CD4-positive, alpha-beta T cell (primary cell): Measurements from ENCODE around the gene NRIP3. TPM values are rescaled to one million over a fixed set of nuclear protein-coding genes. Genes with fewer than 3 reads are reported as not detected.

ENCODE experiments used
- ATAC-seq: fragments of 200-7000 bp; cut with Tn5 transposase; one replicate; pipeline ENCODE4 v1.10.0; 2022; ENCODE audit warnings: mild to moderate bottlenecking; ENCODE audit not compliant: poor library complexity
- CTCF ChIA-PET: fragments of 350-600 bp; sonication (Branson Sonifier 250); formaldehyde crosslinking; loops from one replicate; lab custom pipeline; 2021; ENCODE audit warnings: antibody characterized with exemption, inconsistent platforms; lab: Charles Lee
- POLR2A ChIA-PET: fragments of 350-600 bp; sonication (Branson Sonifier 250); formaldehyde crosslinking; loops from one replicate; lab custom pipeline; 2021; ENCODE audit warnings: antibody characterized with exemption, inconsistent platforms; lab: Charles Lee
- DNase-seq, 14 experiments: peaks; one replicate each; pipeline ENCODE4 v3.0.0-alpha.2; 2013 to 2020; ENCODE audit warnings: mixed read lengths in 2 of 14
- H3K27ac ChIP-seq, 2 donors: one replicate each; pipeline versions ENCODE4 v1.5.1 to v1.7.0; 2013; ENCODE audit warnings: low read length in 2 of 2, low read depth in 1 of 2, mild to moderate bottlenecking in 1 of 2
- H3K27me3 ChIP-seq, 2 experiments: 1 replicate in 1 of 2; 2 replicates in 1 of 2; pipeline versions ENCODE4 v1.6.1 to v1.7.0; 2013; ENCODE audit warnings: low read length in 2 of 2, control low read depth in 1 of 2, mild to moderate bottlenecking in 1 of 2, moderate library complexity in 1 of 2; ENCODE audit not compliant: insufficient read depth in 2 of 2, control insufficient read depth in 1 of 2
- H3K36me3 ChIP-seq: one replicate; pipeline ENCODE4 v1.6.1; 2013; ENCODE audit warnings: low read length, control low read depth; ENCODE audit not compliant: insufficient read depth
- H3K4me1 ChIP-seq: one replicate; pipeline ENCODE4 v1.6.1; 2013; ENCODE audit warnings: low read length, control low read depth; ENCODE audit not compliant: insufficient read depth
- H3K4me3 ChIP-seq: one replicate; pipeline ENCODE4 v1.5.1; 2013; ENCODE audit warnings: mild to moderate bottlenecking, low read length, moderate library complexity
- H3K9me3 ChIP-seq, 2 experiments: 1 replicate in 1 of 2; 2 replicates in 1 of 2; pipeline versions ENCODE4 v1.6.1 to v1.7.0; 2013; ENCODE audit warnings: low read length in 2 of 2, mild to moderate bottlenecking in 2 of 2, control low read depth in 1 of 2, moderate library complexity in 1 of 2; ENCODE audit not compliant: control insufficient read depth in 1 of 2, insufficient read depth in 1 of 2
- H3K27ac Mint-ChIP-seq: one replicate; pipeline ENCODE4 v1.8.0; 2020; ENCODE audit warnings: mixed read lengths
- H3K27me3 Mint-ChIP-seq: one replicate; pipeline ENCODE4 v1.8.0; 2021; ENCODE audit warnings: mixed read lengths
- H3K36me3 Mint-ChIP-seq: one replicate; pipeline ENCODE4 v1.8.0; 2021; ENCODE audit warnings: low read depth, mixed read lengths
- H3K4me1 Mint-ChIP-seq: one replicate; pipeline ENCODE4 v1.8.0; 2021; ENCODE audit warnings: low read depth, mixed read lengths
- H3K4me3 Mint-ChIP-seq: one replicate; pipeline ENCODE4 v1.8.0; 2020; ENCODE audit warnings: mild to moderate bottlenecking, mixed read lengths
- H3K9me3 Mint-ChIP-seq: one replicate; pipeline ENCODE4 v1.8.0; 2020; ENCODE audit warnings: mixed read lengths
- CTCF ChIP-seq: fragments of 200-600 bp; IDR thresholded peaks from one replicate; pipeline ENCODE4 v1.8.0; 2022; ENCODE audit warnings: antibody characterized with exemption, mild to moderate bottlenecking
- intact Hi-C, 2 experiments: fragments of 100-400 bp; cut with DNase I in 1 of 2; cut with micrococcal nuclease in 1 of 2; formaldehyde crosslinking; loops; one replicate each; pipeline versions ENCODE4 v1.15.1 to v1.9.0; 2023 to 2025; cut with DNase I, micrococcal nuclease
- total RNA-seq, 174 experiments: library from RNA in 2 of 174; stranded (reverse) in 2 of 174; gene quantifications; one replicate each; pipeline ENCODE4 v1.2.3 and lab custom pipeline; 2021 to 2026

Gene NRIP3
- total RNA-seq, 2 experiments from 2014 or later = 4.6 to 4.9 TPM

GRCh38 chr11:9016916-9017642, 13.3 kb upstream of the NRIP3 start:
- Mint-ChIP-seq H3K9me3 (no peaks in the 10 kb centered on the region), H3K27me3 (peaks cover 5% of the 10 kb centered on the region), H3K4me1 (peaks cover 29% of the 10 kb centered on the region), H3K4me3 (no peak overlapping the region), H3K36me3 (no peaks in the 10 kb centered on the region), H3K27ac (no peak overlapping the region)
- POLR2A ChIA-PET = interaction anchor here (0.9 to 1.8 kb wide), 2 partner anchors 13 to 53 kb away, joined by 3 to 5 read pairs; partner anchors contain the start of genes NRIP3 and TMEM9B
- CTCF ChIA-PET = interaction anchor here (0.6 to 3.1 kb wide), 4 partner anchors 51 to 235 kb away, joined by 3 to 25 read pairs (median 4); partner anchors contain the start of gene TMEM9B
- peaks cover 18% of the 10 kb centered on the region for H3K4me1 ChIP-seq
- ATAC-seq = no peak
- no peaks in the 10 kb centered on the region for H3K27me3 ChIP-seq
- no peak overlapping the region for H3K27ac ChIP-seq
- no peak for TF ChIP-seq CTCF
- no peak overlapping the region for H3K4me3 ChIP-seq
- intact Hi-C loops = loop anchor here in 1 of 2 experiments (1.0 to 2.0 kb wide), 2 partner anchors 120 to 489 kb away; no protein-coding TSS in a partner anchor
- H3K36me3 ChIP-seq = no peaks in the 10 kb centered on the region
- no peaks in the 10 kb centered on the region for H3K9me3 ChIP-seq
- DNase-seq = peak in 1 of 14 experiments; percentile 33

GRCh38 chr11:9015677-9016076, 11.9 kb upstream of the NRIP3 start:
- no peak overlapping the region for H3K27ac ChIP-seq
- H3K27me3 ChIP-seq = no peaks in the 10 kb centered on the region
- ATAC-seq = peak; percentile 84
- Mint-ChIP-seq H3K4me1 (peaks cover 29% of the 10 kb centered on the region), H3K9me3 (no peaks in the 10 kb centered on the region), H3K36me3 (no peaks in the 10 kb centered on the region), H3K4me3 (no peak overlapping the region), H3K27me3 (peaks cover 5% of the 10 kb centered on the region), H3K27ac (no peak overlapping the region)
- no peaks in the 10 kb centered on the region for H3K9me3 ChIP-seq
- ChIA-PET POLR2A (interaction anchor here (0.8 kb wide), 1 partner anchor 9 kb away, joined by 3 read pairs; no protein-coding TSS in a partner anchor), CTCF (interaction anchor here (0.7 to 3.1 kb wide), 7 partner anchors 11 to 491 kb away, joined by 3 to 25 read pairs (median 3); partner anchors contain the start of gene TMEM9B)
- intact Hi-C loops = loop anchor here (1.0 to 2.0 kb wide), 3 partner anchors 121 to 491 kb away; no protein-coding TSS in a partner anchor
- peak; percentile 31 to 81 (median 44) for DNase-seq
- no peaks in the 10 kb centered on the region for H3K36me3 ChIP-seq
- H3K4me3 ChIP-seq = no peak overlapping the region
- peaks cover 18% of the 10 kb centered on the region for H3K4me1 ChIP-seq
- TF ChIP-seq CTCF = peak; percentile 76

- intact Hi-C loops = loop anchor here in 1 of 2 experiments (1.0 kb wide), 2 partner anchors 122 to 491 kb away; no protein-coding TSS in a partner anchor
- Mint-ChIP-seq H3K4me1 (peaks cover 29% of the 10 kb centered on the region), H3K4me3 (no peak overlapping the region), H3K27me3 (peaks cover 5% of the 10 kb centered on the region), H3K36me3 (no peaks in the 10 kb centered on the region), H3K27ac (no peak overlapping the region), H3K9me3 (no peaks in the 10 kb centered on the region)
- no peak overlapping the region for H3K4me3 ChIP-seq
- ATAC-seq = no peak
- H3K9me3 ChIP-seq = no peaks in the 10 kb centered on the region
- TF ChIP-seq CTCF = no peak
- no peak overlapping the region for H3K27ac ChIP-seq
- H3K27me3 ChIP-seq = no peaks in the 10 kb centered on the region
- no peaks in the 10 kb centered on the region for H3K36me3 ChIP-seq
- ChIA-PET POLR2A (no interaction called here), CTCF (interaction anchor here (1.5 to 3.1 kb wide), 4 partner anchors 10 to 491 kb away, joined by 3 to 25 read pairs (median 7); no protein-coding TSS in a partner anchor)
- DNase-seq = no peak
- H3K4me1 ChIP-seq = peaks cover 18% of the 10 kb centered on the region
These were observed 11.0 kb upstream of the NRIP3 start for GRCh38 chr11:9014826-9015225.
